WTC11 (cell line): ENCODE measurements around the gene RRP8. TPM values are rescaled to one million over a fixed set of nuclear protein-coding genes. Genes with fewer than 3 reads are reported as not detected.

Experiments used
- CBFB ChIP-seq: sonication (generic); formaldehyde crosslinking; IDR thresholded peaks from 2 replicates; pipeline ENCODE4 v1.8.1; 2022; ENCODE audit warnings: mild to moderate bottlenecking, low read depth, missing genetic modification reagents
- CREB1 ChIP-seq: sonication (generic); formaldehyde crosslinking; IDR thresholded peaks from 2 replicates; pipeline ENCODE4 v1.8.0; 2023; ENCODE audit warnings: mild to moderate bottlenecking, missing genetic modification reagents
- GRHL2 ChIP-seq: fragments of 250-450 bp; sonication (Bioruptor Pico); IDR thresholded peaks from 2 replicates; pipeline ENCODE4 v1.8.0; 2022; ENCODE audit warnings: mild to moderate bottlenecking, moderate library complexity; ENCODE audit not compliant: insufficient replicate concordance, severe bottlenecking
- MXD4 ChIP-seq: fragments of 250-450 bp; sonication (Bioruptor Pico); IDR thresholded peaks from 2 replicates; pipeline ENCODE4 v1.8.0; 2021; ENCODE audit warnings: mild to moderate bottlenecking, moderate library complexity, borderline replicate concordance
- RELA ChIP-seq: sonication (generic); formaldehyde crosslinking; IDR thresholded peaks from 2 replicates; pipeline ENCODE4 v1.8.1; 2022; ENCODE audit warnings: missing genetic modification reagents, mild to moderate bottlenecking, borderline replicate concordance
- SMAD4 ChIP-seq: sonication (generic); formaldehyde crosslinking; IDR thresholded peaks from 2 replicates; pipeline ENCODE4 v1.8.0; 2022; ENCODE audit warnings: mild to moderate bottlenecking, missing genetic modification reagents
- TEAD4 ChIP-seq: sonication (generic); formaldehyde crosslinking; IDR thresholded peaks from 2 replicates; pipeline ENCODE4 v1.8.0; 2022; ENCODE audit warnings: mild to moderate bottlenecking, missing genetic modification reagents
- ZBTB21 ChIP-seq: sonication (generic); formaldehyde crosslinking; IDR thresholded peaks from 2 replicates; pipeline ENCODE4 v1.8.1; 2023; ENCODE audit warnings: mild to moderate bottlenecking, missing genetic modification reagents, borderline replicate concordance
- ZNF396 ChIP-seq: fragments of 250-450 bp; sonication (Bioruptor Pico); IDR thresholded peaks from 2 replicates; pipeline ENCODE4 v1.8.0; 2021; ENCODE audit warnings: mild to moderate bottlenecking, moderate library complexity, borderline replicate concordance
- total RNA-seq: library from RNA; stranded (reverse); gene quantifications from 3 replicates; pipeline ENCODE4 v1.2.3, GENCODE V29; 2021
- TF ChIP-seq, protein P1 (sequence below): fragments of 250-450 bp; sonication (Bioruptor Pico); IDR thresholded peaks from 2 replicates; pipeline ENCODE4 v1.9.0; 2021; ENCODE audit warnings: mild to moderate bottlenecking, borderline replicate concordance
- TF ChIP-seq, protein P2 (sequence below): sonication (generic); formaldehyde crosslinking; IDR thresholded peaks from 2 replicates; pipeline ENCODE4 v1.8.0; 2022; ENCODE audit warnings: mild to moderate bottlenecking, missing genetic modification reagents
- TF ChIP-seq, protein P3 (sequence below): sonication (generic); formaldehyde crosslinking; IDR thresholded peaks from 2 replicates; pipeline ENCODE4 v1.8.0; 2022; ENCODE audit warnings: mild to moderate bottlenecking, missing genetic modification reagents
- TF ChIP-seq, protein P4 (sequence below): sonication (generic); formaldehyde crosslinking; IDR thresholded peaks from 2 replicates; pipeline ENCODE4 v1.8.1; 2022; ENCODE audit warnings: low read depth, mild to moderate bottlenecking, moderate library complexity, missing genetic modification reagents, borderline replicate concordance
- TF ChIP-seq, protein P5 (sequence below): sonication (generic); formaldehyde crosslinking; IDR thresholded peaks from 2 replicates; pipeline ENCODE4 v1.8.1; 2023; ENCODE audit warnings: mild to moderate bottlenecking, missing genetic modification reagents, borderline replicate concordance
- TF ChIP-seq, protein P6 (sequence below): sonication (generic); formaldehyde crosslinking; IDR thresholded peaks from 2 replicates; pipeline ENCODE4 v1.8.1; 2022; ENCODE audit warnings: mild to moderate bottlenecking, missing genetic modification reagents, moderate library complexity, borderline replicate concordance

RRP8 gene
- total RNA-seq, 1 experiment from 2014 or later: 15.0 TPM

DNA sequence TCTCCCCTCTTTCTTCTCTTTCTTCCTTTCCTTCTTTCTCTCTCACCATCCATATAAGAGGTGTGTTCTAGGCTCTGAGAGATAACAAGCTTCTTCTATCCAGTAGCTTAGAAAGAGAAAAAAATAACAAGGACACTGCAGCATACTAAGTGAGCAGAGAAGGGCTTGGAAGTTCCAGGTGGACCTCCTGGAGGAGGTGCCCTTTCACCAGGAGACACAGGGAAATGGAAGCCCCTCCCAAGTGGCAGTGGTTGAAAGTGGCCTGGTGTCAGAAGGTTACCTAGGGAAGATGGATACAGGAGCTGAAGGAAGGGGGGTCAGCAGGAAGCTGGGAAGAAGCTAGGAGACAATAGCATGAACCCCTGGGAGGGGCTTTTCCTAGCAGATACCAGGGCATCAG is 46.7 kb upstream of the RRP8 start (continued):
- TF ChIP-seq CBFB (CRISPR knock-in tag): no peak
- TF ChIP-seq, protein P1, sequence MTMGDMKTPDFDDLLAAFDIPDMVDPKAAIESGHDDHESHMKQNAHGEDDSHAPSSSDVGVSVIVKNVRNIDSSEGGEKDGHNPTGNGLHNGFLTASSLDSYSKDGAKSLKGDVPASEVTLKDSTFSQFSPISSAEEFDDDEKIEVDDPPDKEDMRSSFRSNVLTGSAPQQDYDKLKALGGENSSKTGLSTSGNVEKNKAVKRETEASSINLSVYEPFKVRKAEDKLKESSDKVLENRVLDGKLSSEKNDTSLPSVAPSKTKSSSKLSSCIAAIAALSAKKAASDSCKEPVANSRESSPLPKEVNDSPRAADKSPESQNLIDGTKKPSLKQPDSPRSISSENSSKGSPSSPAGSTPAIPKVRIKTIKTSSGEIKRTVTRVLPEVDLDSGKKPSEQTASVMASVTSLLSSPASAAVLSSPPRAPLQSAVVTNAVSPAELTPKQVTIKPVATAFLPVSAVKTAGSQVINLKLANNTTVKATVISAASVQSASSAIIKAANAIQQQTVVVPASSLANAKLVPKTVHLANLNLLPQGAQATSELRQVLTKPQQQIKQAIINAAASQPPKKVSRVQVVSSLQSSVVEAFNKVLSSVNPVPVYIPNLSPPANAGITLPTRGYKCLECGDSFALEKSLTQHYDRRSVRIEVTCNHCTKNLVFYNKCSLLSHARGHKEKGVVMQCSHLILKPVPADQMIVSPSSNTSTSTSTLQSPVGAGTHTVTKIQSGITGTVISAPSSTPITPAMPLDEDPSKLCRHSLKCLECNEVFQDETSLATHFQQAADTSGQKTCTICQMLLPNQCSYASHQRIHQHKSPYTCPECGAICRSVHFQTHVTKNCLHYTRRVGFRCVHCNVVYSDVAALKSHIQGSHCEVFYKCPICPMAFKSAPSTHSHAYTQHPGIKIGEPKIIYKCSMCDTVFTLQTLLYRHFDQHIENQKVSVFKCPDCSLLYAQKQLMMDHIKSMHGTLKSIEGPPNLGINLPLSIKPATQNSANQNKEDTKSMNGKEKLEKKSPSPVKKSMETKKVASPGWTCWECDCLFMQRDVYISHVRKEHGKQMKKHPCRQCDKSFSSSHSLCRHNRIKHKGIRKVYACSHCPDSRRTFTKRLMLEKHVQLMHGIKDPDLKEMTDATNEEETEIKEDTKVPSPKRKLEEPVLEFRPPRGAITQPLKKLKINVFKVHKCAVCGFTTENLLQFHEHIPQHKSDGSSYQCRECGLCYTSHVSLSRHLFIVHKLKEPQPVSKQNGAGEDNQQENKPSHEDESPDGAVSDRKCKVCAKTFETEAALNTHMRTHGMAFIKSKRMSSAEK: no peak
- TF ChIP-seq GRHL2 (CRISPR knock-in tag): no peak
- TF ChIP-seq, protein P2, sequence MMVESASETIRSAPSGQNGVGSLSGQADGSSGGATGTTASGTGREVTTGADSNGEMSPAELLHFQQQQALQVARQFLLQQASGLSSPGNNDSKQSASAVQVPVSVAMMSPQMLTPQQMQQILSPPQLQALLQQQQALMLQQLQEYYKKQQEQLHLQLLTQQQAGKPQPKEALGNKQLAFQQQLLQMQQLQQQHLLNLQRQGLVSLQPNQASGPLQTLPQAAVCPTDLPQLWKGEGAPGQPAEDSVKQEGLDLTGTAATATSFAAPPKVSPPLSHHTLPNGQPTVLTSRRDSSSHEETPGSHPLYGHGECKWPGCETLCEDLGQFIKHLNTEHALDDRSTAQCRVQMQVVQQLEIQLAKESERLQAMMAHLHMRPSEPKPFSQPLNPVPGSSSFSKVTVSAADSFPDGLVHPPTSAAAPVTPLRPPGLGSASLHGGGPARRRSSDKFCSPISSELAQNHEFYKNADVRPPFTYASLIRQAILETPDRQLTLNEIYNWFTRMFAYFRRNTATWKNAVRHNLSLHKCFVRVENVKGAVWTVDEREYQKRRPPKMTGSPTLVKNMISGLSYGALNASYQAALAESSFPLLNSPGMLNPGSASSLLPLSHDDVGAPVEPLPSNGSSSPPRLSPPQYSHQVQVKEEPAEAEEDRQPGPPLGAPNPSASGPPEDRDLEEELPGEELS (CRISPR knock-in tag): no peak
- no peak for TF ChIP-seq ZBTB21 (CRISPR knock-in tag)
- no peak for TF ChIP-seq SMAD4
- TF ChIP-seq ZNF396 (CRISPR knock-in tag): no peak
- TF ChIP-seq, protein P3, sequence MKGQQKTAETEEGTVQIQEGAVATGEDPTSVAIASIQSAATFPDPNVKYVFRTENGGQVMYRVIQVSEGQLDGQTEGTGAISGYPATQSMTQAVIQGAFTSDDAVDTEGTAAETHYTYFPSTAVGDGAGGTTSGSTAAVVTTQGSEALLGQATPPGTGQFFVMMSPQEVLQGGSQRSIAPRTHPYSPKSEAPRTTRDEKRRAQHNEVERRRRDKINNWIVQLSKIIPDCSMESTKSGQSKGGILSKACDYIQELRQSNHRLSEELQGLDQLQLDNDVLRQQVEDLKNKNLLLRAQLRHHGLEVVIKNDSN: no peak
- TF ChIP-seq, protein P4, sequence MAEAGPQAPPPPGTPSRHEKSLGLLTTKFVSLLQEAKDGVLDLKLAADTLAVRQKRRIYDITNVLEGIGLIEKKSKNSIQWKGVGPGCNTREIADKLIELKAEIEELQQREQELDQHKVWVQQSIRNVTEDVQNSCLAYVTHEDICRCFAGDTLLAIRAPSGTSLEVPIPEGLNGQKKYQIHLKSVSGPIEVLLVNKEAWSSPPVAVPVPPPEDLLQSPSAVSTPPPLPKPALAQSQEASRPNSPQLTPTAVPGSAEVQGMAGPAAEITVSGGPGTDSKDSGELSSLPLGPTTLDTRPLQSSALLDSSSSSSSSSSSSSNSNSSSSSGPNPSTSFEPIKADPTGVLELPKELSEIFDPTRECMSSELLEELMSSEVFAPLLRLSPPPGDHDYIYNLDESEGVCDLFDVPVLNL (CRISPR knock-in tag): no peak
- no peak for TF ChIP-seq RELA (CRISPR knock-in tag)
- TF ChIP-seq MXD4: no peak
- no peak for TF ChIP-seq TEAD4
- TF ChIP-seq, protein P5, sequence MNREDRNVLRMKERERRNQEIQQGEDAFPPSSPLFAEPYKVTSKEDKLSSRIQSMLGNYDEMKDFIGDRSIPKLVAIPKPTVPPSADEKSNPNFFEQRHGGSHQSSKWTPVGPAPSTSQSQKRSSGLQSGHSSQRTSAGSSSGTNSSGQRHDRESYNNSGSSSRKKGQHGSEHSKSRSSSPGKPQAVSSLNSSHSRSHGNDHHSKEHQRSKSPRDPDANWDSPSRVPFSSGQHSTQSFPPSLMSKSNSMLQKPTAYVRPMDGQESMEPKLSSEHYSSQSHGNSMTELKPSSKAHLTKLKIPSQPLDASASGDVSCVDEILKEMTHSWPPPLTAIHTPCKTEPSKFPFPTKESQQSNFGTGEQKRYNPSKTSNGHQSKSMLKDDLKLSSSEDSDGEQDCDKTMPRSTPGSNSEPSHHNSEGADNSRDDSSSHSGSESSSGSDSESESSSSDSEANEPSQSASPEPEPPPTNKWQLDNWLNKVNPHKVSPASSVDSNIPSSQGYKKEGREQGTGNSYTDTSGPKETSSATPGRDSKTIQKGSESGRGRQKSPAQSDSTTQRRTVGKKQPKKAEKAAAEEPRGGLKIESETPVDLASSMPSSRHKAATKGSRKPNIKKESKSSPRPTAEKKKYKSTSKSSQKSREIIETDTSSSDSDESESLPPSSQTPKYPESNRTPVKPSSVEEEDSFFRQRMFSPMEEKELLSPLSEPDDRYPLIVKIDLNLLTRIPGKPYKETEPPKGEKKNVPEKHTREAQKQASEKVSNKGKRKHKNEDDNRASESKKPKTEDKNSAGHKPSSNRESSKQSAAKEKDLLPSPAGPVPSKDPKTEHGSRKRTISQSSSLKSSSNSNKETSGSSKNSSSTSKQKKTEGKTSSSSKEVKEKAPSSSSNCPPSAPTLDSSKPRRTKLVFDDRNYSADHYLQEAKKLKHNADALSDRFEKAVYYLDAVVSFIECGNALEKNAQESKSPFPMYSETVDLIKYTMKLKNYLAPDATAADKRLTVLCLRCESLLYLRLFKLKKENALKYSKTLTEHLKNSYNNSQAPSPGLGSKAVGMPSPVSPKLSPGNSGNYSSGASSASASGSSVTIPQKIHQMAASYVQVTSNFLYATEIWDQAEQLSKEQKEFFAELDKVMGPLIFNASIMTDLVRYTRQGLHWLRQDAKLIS (CRISPR knock-in tag): no peak
- TF ChIP-seq, protein P6, sequence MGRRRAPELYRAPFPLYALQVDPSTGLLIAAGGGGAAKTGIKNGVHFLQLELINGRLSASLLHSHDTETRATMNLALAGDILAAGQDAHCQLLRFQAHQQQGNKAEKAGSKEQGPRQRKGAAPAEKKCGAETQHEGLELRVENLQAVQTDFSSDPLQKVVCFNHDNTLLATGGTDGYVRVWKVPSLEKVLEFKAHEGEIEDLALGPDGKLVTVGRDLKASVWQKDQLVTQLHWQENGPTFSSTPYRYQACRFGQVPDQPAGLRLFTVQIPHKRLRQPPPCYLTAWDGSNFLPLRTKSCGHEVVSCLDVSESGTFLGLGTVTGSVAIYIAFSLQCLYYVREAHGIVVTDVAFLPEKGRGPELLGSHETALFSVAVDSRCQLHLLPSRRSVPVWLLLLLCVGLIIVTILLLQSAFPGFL (CRISPR knock-in tag): no peak
- no peak for TF ChIP-seq CREB1 (CRISPR knock-in tag)
- TF ChIP-seq, all 79 proteins: peak for 0
